ENCODE data around the gene MAML2. TPM values are rescaled to one million over a fixed set of nuclear protein-coding genes. Genes with fewer than 3 reads are reported as not detected.

The MAML2 gene
- 15.6 TPM for total RNA-seq

DNA sequence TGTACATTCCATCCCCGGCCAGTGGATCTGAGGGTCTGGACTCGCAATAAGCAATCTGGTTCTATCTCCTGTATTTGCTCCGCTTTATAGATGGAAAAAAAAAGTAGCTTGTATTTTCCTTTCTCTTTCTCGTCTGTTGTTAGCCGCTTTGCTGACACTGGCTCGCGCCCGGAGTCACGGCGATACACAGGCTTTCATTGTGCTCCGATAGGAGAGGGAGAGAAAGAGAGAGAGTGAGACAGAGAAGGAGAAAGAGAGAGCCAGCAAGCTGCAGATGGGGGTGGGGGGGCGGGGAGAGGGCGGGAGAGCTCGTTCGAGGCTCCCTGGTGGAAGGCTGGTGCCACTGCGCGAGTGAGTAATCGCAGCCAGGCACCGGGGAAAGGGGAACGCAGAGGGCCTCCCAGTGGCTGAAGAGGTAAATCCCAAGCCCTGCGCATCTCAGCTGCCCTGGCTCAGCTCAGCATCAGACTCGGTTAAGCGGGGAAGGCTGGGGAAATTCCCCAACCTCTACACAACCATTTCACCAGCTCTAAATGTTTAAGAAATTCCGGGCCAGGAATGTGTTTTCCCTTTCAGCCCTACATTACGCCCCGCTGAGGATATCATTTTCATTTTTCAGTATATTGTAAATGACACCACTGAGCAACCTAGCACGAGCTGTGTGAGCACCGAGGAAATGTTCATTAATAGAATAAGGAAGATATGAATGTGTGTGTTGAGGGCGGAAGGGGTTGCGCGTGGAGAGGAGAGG is at the start of gene MAML2:
TSS of gene MAML2 (minus strand) at position 235 of the 751 bp plus-strand sequence. CDS start 1,300 bp downstream, outside the sequence.
- DNase-seq: peak; percentile 95

GRCh38 chr11:96391698-96392307 is 48.8 kb upstream of the MAML2 start:
- DNase-seq: no peak

GRCh38 chr11:96390488-96390792 is 47.4 kb upstream of the MAML2 start:
- DNase-seq: peak; percentile 40

DNA sequence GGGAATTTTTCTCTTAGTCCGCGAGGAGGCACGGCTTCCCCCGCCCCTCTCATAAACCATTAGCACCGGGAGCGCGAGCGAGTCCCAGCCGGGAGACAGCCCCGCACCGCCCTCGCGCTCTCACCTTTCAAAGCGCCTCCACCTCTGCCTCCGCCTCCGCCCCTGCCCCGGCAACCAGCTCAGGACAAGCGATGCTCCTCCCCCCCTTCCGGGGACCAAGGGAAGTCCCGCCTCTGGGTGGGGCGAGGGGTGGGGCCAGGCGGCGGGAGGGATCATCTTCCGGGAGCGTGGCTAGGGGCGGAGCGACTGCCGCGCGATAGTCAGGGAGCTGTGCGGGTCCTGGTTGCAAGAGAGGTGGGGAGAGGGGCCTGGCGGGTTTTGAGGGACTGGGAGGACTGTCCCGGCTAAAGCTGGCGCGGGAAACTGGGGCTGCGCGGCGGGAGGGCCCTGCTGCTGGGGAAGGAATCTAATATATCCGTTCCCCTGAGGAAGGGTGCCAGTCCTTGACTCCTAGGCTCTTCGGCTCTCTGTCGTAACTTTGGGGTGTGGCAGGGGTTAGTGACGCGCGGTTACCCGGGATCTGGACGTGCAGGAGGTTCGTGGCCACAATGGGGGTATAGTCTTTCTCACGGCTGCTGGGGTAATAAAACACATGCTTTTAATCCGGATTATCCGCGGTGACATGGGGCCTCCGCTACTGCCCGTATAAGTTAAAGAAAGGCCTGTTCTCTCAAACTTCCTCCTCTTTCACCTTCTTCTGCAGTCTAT is 46.9 kb upstream of the MAML2 start, which contains the start of the genes CCDC82 and JRKL:
TSS of gene CCDC82 (minus strand) at position 193 of the 768 bp plus-strand sequence. CDS start 5,165 bp downstream, outside the sequence.
TSS of gene JRKL (plus strand) at position 294 of the 768 bp plus-strand sequence. CDS start 637 bp downstream, outside the sequence.
- peak; percentile 94 for DNase-seq

DNA sequence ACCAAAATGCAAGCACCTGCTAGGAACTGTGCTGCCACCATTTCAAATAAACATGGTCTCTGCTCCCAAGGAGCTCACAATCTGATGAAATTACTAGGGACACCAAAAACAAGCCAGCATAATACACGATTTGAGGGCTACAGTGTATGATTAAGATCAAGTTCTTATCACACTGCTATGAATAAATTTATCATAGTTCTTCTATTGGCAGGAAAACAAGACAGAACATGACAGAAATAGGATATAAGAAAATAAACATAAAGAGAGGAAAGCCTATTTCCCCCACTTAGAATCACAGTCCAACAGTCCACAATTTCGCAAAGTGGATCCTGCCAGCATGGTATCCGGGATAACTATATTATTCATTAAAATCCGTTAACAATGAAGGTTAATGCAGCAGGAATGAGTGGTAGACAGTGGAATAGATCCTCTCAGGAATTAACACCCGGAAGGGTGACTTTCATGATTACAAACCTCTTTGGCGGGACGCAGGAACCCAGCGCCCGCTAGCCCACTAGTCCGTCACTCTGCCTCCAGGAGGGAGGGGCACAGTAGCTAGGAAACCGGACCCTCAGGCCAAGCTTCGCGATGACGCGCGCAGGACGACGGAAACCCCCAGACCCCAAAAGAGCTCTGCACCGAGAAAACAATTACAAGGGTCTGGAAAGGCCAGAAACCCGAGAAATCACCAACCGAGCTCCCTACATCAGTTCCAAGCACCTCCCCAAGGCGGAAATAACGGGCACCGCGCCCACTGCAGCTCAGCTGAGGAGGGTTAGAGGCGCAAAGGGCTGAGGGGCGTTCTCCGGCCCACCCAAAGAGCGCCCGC is 46.1 kb upstream of the MAML2 start:
- peak; percentile 67 for DNase-seq

DNA sequence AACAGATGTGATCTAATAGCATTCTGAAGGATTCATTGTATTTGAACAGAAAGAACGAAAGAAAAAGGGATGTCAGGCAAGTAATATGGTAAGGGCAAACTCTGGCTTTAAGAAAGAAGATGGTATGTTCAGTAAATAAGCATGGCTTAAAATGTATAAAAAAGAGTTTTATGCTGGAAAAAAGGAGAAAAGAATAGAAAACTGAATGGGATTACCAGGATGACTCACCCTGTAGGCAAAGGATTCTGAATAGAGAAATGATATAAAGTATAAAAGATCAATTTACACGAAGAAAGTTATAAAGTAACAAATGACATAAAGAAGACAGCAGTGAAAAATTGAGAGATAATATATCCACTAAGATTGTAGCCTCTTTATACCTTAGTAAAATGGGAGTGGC is 42.2 kb upstream of the MAML2 start:
- no peak for DNase-seq

GRCh38 chr11:96384156-96384555 is 41.2 kb upstream of the MAML2 start:
- no peak for DNase-seq

DNA sequence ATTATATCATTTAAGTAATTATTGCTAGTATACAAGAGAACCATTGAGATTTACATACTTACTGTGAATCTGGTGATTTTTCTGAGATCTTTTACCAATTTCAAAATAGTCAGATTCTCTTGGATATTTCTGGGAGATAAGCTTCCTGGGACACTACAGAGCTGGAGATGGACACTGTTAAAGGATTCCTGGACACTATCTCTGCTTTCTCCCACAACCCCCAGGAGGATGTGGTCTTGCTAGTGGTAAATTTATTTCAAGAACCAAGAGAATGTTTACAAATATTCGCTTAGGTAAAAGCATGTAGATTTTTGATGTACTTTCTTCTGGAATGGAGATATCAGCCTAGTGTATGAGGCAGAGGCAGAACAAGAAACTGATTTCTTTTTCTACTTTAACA is 33.8 kb upstream of the MAML2 start:
- DNase-seq: no peak

DNA sequence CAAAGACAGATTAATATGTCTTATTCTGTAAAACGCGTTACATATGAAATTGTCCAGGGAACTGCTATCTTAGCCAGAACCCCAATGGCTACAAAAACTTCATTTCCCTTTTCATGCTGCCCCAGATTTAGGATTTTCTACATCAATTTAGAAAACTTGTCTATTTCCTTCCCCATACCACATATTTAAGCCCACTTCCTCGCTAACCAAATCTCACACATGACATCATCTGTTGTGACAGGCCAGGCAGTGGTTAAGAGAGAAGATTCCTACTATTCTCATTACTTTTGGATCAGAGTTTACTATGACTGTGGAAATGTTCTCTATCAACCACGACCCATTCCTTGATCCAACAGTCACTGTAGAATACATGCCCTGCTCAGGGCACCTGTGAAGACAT is 30.8 kb upstream of the MAML2 start:
- DNase-seq: no peak

GRCh38 chr11:96367342-96367741 is 24.3 kb upstream of the MAML2 start:
- no peak for DNase-seq

- DNase-seq: no peak
Measured at GRCh38 chr11:96366024-96366423, 23.0 kb upstream of the MAML2 start.

GRCh38 chr11:96365493-96365892 is 22.5 kb upstream of the MAML2 start:
- no peak for DNase-seq

- no peak for DNase-seq
Measured at GRCh38 chr11:96361778-96362177, 18.8 kb upstream of the MAML2 start.

DNA sequence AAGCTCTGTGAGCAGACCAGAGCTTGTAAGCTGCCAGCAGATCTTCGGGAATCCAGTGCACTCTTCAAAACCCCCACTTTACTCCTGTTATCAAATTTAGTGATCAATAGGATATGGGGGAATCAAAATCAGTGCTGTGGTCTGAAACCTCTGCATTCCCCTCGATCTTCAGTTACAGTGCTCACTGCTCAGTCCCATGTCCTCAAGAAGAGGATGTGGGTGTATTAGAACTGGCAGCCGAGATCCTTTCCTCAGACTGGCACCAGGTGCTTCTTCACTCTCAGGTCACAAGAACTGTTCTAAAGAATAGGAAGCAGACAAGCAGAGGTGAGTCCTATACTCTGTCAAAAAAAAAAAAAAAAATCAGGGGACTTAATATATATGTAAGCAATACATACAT is 15.3 kb upstream of the MAML2 start:
- DNase-seq: no peak

GRCh38 chr11:96357794-96358193 is 14.8 kb upstream of the MAML2 start:
- no peak for DNase-seq

- no peak for DNase-seq
Measured at GRCh38 chr11:96356848-96357247, 13.9 kb upstream of the MAML2 start.

- DNase-seq: peak; percentile 68
Measured at GRCh38 chr11:96342014-96342960, 708 bp downstream of the MAML2 start.

DNA sequence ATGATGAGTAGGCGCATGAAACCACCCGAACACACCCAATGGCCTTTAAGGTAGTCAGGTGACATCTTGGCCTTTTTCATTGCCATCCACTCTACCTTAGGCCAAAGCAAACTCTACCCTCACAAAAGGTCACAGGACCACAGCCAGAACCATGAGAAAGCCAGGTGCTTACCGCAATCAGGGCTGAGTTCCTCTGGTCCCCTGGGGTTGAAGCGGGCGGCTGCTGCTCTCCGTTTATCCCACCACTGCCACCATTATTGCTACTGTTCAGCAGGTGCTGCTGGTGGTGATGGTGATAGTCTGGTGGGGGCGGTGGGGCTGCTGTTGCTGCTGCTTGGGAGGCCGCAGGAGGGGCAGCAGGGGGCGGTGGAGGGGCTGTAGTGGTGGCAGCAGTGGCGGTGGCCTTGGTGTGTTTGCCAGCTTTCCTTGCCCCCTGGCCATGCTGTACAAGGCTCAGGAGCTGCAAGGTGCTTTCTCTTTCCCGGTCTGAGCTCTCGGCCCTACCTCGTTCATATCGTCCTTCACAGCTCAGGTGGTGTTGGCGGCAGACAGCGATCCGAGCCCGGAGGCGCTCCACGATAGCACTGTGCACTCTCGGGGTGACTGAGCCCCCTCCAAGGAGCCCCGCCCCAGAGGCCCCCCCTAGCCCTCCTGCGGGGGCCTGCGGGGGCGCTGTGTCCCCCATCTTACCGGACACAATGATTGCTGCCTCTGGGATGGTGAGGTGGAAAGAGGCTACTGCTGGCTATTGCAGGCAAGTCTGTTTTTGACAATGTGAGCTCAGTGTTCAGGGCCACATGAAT is 1.6 kb downstream of the MAML2 start:
- peak; percentile 45 for DNase-seq

- DNase-seq: no peak
Measured at GRCh38 chr11:96340555-96340885, 2.5 kb downstream of the MAML2 start.
